Jurkat, Clone E6-1 (cell line): Measurements from ENCODE around the gene C14orf132. TPM values are rescaled to one million over a fixed set of nuclear protein-coding genes. Genes with fewer than 3 reads are reported as not detected.
A peak's percentile ranks its signal among the peaks of the same experiment; 100 is the strongest.
"Not testable (repeated sequence)": the region's sequence is repeated elsewhere in the genome, so short reads cannot be mapped to it uniquely, and the experiment has no call there.

Experiments
- DNase-seq: peaks from one replicate; pipeline ENCODE4 v3.0.0-alpha.2; 2011; ENCODE audit warnings: low read depth, low spot score
- H3K4me3 ChIP-seq: 2 replicates; pipeline ENCODE4 v1.5.1; 2011; ENCODE audit warnings: mild to moderate bottlenecking, low read length, control low read depth, moderate library complexity
- polyA plus RNA-seq: library from polyadenylated mRNA; unstranded; fragments of >200 nt; gene quantifications from one replicate; pipeline ENCODE4 v1.2.1, GENCODE V29; 2012; ENCODE audit warnings: missing spikeins; ENCODE audit not compliant: insufficient read length, insufficient read depth

The C14orf132 gene
- polyA plus RNA-seq = 8.5 TPM

DNA sequence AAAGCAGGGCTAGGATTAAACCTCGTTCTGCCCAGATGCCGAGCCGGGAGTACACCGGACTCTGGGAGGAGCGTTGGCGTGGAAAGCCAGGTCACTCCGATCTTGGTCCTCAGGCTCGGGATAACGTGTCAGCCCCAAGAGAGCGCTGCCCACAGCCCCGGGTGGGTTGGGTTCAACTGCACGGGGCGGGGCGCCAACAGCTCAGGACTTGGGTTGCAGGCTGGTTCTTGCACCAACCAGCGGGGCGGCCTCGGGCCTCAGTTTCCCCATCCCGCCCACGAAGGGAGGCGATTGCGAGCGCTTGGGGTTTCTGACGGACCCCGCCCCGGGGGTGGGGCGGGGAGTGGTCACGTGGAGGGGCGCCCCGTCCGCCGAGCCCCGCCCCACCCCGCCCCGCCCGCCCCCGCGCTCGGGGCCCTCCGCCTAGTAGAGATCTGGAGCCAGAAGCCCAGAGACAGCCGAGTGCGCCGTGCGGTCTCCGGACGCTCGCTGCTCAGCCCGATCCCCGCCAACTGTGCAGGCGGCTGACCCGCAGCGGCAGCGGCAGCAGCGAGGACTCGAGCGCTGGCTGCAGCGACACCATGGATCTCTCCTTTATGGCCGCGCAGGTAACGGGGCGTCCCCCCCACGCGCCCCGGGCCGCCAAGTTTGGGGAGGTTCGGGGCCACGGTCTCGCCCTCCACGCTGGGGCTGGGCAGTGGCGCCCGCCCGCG lies at the start of gene C14orf132:
Gene C14orf132, plus strand, starts transcription at position 443 of the 713 bp plus-strand sequence. Its CDS starts 139 bp downstream, at position 582.
- H3K4me3 ChIP-seq = peak within 1 kb of the TSS; percentile 53
- DNase-seq = no peak

DNA sequence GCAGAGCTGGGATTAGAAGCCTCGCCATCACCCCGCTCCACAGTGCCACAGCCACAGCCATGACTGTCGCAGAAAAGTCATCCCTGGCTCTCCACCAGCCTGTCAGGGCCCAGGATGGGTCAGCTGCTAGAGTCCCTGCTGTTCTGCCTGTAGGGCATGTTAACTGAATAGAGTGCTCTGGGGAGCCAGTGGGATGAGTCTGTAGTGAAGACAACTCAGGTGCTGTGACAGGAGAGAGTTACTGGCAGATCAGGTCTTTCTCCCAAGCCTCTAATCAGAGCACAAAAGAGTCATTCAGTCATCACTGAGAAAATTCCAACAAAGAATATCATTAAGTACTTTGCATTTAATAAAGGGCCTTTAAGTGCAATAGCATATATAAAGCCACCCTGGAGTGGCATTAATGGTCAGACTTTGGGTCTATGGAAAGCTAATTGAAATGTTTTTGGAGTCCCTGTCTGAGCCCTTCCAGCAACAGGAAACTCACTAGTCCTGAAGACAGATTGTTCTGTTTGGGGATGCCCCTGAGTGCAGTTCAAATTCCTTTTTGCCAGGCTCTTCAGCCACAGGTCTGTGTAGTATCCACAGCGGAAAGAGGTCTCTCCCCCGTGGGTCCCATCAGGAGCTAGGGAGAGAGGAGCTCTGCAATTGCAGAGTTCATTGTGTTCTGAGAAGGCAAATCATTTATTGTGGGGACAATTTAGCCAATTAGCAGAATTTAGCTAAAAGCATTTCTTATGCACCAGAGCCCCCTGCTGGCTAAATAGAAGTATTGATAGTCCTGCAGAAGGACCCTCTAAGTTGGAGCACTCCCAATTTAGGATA lies 45.2 kb upstream of the C14orf132 start:
- peak; percentile 53 for DNase-seq

DNA sequence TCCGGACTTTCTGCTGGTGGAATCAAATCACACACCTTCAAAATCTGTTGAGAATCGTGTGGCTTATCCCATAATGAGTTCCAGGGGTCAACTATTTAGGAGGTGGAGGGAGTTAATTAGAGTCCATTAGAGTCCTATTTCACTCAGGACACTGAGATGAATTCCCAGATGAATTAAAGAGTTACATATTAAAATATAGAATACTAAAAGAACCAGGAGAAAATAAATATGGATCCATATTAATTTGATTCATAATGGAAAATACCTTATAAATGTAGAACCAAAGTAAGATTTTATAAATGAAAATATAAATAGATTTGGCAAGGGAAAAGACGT lies 44.6 kb upstream of the C14orf132 start:
- no peak overlapping the region for H3K4me3 ChIP-seq

More for the DNA sequence above, 45.2 kb upstream of the C14orf132 start:
- no peak overlapping the region for H3K4me3 ChIP-seq

DNA sequence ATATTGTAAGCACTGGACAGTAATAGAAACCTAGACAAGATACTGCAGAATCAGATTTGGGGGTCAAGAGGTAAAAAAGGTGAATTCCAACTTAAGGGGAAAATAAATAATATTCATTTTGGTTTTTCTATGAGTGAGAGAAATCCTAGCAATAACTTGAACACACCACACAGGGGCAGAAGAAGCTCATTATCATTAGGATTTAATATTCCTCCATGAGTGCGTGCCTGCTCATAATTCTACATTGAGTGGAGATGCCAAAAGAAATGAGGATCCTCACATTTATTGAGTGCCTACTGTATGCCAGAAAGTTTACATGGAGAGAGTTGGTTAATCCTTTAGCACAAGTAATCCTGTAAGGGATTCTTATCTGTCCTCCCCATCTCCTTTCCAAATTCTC lies 40.5 kb upstream of the C14orf132 start:
- no peak overlapping the region for H3K4me3 ChIP-seq
- no peak for DNase-seq

More for the DNA sequence above, 44.6 kb upstream of the C14orf132 start:
- no peak for DNase-seq

DNA sequence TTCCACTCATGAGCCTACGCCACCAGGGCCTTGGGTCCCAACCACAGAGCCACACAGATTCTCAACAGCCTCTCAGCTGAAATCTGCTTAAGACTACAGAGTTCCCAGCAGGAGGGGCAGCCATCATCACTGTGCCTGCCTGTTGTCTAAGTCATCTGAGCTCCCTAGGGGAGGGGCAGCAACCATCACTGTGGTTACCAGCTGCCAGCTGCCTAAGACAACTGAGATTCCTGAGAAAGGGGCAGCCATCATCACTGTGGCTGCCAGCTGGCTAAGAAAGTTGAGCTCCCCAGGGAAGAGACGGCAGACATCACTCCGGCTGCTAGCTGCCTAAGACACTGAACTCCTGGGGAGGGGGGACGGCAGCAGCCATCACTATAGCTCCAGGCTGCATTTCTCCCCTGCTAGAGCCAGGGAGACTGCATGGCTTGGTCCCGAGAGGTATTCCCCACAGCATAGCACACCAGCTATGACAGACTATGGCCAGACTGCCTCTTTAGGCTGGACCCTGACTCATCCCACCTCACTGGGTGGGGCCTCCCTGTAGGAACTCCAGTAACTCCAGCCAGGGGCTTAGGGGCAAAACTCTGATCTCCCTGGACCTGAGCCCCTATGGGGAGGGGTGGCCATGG lies 37.2 kb upstream of the C14orf132 start:
- no peak for DNase-seq
- no peak overlapping the region for H3K4me3 ChIP-seq

DNA sequence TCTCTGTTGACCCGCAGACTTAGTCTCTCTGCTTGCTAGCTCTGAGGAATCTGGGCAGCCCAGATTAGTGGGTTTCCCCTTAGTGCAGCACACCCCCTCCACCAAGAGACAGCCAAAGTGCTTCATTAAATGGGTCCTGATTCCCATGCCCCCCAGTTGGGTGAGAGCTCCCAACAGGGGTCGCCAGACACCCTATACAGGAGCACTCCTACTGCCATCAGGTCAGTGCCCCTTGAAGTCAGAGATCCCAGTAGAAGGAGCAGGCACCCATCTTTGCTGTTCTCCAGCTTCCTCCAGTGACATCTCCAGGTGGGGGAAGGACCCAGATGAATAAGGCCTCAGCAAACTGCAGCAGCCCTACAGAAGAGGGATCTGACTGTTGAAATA lies 36.7 kb upstream of the C14orf132 start:
- H3K4me3 ChIP-seq = no peak overlapping the region

DNA sequence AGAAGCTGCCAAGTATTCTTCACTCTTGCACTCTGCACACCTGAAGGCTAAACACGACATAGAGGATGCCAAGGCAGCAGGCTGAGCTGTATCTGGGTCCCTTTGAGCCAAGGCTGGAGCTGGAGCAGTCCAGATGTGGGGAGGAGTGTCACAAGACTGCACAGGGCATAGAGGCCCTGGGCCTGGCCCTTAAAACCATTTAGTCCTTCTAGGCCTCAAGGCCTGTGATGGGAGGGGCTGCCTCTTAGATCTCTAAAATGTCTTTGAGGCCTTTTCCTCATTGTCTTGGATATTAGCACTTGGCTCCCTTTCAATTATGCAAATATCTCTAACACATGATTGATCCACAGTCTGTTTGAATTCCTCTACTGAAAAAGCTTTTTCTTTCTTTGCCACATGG lies 28.0 kb upstream of the C14orf132 start:
- H3K4me3 ChIP-seq = no peak overlapping the region
- DNase-seq = no peak

More for the DNA sequence above, 36.7 kb upstream of the C14orf132 start:
- no peak for DNase-seq

DNA sequence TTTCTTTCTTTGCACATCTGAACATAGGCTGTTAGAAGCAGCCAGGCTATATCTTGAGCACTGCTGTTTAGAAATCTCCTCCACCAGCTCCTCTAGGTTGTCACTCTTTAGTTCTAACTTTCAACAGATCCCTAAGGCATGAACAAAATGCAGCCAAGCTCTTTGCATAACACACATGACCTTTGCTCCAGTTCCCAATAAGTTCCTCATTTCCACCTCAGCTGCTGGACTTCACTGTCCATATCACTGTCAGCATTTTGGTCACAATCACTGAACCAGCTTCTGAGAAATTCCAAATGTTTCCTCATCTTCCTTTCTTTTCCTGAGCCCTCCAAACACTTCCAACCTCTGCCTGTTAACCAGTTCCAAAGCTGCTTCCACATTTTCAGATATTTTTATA lies 27.6 kb upstream of the C14orf132 start:
- no peak overlapping the region for H3K4me3 ChIP-seq
- DNase-seq = no peak

DNA sequence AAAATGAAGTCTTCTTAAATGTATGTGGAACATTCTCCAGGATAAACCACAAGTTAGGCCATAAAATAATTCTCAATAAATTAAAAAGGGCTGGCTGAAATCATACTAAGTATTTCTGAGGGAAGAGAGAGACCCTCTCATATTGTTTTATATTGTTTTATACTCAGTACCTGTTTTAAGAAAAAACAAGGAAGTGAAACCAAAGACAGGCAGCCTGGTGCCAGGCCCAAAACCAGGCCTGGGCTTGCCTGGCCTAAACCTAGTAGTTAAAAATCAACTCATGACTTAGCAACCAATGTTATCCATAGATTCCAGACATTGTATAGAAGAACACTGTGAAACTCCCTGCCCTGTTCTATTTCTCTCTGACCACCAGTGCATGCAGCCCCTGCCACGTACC lies 26.4 kb upstream of the C14orf132 start:
- H3K4me3 ChIP-seq, DNase-seq: not testable (repeated sequence)

DNA sequence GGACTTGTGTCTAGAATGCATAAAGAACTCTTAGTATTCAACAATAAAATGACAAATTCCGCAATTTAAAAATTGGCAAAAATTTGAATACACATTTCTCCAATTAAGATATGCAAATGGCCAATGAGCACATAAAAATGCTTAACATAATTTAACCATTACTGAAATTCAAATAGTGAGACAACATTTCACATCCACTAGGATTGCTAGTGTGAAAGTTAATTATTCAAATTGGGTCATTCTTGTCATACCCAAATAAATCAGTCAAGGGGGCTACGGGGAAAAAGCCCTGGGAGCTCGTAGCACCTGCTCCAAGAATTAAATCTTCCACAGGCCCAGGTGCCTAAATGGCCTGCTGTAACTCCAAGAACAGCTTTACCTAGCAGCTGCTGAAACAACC lies 25.0 kb upstream of the C14orf132 start:
- DNase-seq = no peak
- H3K4me3 ChIP-seq = no peak overlapping the region

DNA sequence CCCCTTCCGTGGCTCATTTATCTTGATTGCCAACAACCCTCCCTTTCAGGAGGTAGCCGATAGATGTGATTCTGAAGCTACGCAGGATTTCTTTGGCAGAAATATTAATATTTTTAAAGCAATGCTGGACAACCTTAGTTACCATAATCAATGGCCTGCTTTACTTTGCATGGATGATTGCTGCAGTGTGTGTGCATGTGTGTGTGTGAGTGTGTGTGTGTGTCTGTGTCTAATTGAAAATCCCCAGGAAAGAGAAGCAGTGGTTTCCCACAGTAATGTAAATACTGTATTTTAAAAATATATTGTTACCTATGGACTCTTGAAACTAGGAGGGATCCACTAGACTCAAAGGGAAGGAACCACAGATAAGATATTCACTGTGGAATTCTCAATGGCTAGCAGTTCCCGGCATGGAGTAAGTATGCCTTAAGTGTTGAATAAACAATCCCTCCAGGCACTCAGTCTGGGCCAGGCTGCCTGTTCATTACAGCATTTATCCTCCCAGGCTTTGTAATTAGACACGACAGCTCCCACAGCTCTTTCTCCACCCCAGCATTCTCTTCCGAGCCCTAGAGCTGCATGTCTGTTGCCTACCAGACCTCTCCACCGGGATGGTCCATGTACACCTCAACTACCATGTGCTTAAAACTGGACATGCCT lies 22.5 kb upstream of the C14orf132 start:
- H3K4me3 ChIP-seq = no peak overlapping the region
- no peak for DNase-seq

DNA sequence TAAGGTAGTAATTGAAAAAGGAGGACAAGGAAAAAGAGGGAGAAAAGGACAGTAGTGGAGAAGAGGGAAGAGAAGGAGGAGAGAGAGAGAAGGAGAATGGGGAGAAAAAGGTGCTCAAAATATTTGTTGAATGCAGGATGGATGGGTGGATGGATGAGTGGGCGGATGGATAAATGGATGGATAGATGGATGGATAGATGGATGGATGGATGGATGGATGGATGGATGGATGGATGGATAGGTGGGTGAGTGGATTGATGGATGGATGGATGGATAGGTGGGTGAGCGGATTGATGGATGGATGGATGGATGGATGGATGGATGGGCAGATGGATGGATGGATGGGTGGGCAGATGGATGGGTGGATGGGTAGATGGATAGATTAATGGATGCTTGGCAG lies 21.3 kb upstream of the C14orf132 start:
- DNase-seq = no peak
- H3K4me3 ChIP-seq = no peak overlapping the region

DNA sequence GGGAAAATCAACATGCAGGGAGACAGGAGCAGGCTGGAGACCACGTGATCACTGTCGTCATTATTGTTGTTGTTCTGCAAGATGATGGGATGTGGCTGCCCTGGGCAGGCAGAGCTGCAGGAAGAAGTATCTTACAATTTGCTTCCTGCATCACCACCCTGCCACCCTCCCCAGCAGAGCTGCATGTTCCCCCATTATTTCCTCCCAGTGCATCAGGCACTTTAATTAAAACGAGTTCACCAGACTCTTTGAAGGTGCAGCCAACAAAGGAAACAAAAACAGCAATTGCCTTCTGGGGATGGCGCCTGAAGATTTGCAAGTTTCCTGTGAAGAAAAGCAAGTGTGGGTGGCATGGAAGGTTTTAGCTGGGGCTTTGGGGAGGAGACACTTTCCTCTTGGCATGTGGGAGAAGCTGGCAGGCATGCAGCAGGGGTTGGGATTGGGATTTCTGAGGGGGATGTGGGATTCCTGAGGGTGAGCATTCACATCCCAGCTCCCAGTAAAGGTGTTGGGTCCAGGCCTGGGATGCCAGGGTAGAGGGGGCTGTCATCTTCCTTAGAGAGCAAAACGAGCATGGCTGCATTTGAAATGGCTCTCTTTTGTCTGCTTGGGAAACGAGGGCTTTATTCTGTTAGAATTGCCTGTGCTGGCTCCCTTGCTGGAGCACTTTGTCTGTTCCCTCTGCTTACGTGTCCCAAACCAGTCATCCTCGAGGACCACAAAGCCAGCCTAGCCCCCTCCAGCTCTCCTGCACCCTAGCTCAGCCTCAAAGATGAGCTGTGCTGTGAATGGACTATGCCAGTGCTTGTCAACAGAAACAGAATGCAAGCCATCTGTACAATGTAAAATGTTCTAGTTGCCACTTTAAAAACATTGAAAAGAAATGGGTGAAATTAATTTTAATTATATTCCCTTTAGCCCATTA lies 11.5 kb upstream of the C14orf132 start:
- peak; percentile 49 for DNase-seq
- H3K4me3 ChIP-seq = no peak overlapping the region

DNA sequence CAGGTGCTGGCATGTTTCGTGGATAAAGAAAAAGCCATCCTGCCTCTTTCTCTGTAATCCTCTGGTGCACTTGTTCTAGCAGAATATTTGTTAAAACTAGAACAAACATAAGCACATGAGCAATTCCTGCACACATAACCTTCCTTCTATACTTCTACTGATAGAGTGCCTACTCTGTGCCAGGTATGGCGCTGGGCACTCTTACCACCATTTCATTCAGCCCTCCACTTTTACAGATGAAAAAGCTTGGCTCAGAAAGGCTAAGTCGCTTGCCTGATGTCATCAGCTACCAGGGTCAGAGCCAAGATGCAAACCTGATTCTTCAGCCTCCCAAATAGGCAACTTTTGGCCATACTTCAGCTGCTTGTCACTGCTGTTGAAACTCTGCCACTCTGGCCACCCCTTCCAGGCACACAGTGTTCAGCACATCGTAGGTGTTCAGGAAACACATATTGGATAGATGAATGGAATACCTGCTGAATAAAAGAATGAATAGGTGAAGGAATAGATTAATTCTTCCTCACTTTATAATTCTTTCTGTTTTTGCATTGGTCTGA lies 10.0 kb upstream of the C14orf132 start:
- no peak for DNase-seq

DNA sequence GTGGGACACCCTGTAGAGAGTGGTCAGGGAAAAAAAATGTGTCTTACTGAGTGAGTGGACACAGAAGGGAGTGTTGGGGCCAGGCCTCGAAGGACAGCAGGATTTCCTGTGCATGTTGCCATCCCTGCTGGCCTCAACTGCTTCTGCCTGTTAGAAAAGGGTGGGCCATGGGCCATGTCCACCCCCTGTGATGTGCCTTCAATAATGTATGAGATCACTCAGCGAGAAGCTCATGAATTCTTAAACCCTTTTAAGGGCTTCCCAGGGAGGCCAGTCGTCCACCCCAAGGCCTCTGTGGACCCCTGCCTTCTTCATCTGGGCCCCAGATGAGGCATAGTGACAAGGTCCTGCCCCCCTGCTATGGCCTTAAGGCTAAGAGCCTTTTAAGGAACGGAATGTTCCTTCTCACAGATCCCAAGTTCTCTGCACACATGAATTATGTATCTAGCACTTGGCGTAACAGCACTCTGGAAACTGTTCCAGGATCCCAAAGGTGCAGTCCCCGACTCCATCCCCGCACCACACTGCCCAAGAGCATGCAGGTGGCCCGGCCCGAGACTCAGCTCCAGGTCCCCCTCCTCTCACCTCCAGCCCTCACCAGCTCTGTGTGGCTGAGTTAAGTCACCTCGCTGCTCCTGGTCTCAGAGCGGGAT lies 8.9 kb upstream of the C14orf132 start:
- H3K4me3 ChIP-seq = no peak overlapping the region
- no peak for DNase-seq

More for the DNA sequence above, 10.0 kb upstream of the C14orf132 start:
- H3K4me3 ChIP-seq = no peak overlapping the region

DNA sequence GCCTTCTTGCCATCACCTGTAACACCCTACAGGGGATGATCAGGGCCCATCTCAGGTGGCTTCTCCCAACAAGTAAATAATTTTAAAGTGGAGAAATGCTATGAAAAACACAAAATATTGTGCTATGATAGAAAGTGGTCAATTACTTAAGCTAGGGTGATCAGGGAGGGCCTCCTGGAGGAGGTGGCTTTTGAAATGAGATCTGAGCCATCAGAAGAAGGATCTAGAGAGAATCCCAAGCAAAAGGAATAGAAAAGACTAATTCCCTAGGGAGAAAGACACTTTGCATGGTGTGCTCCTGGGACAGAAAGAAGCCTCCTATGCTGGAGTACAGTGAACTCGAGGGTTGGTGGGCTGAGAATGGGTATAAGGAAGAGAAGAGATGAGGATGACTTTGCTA lies 7.5 kb upstream of the C14orf132 start:
- H3K4me3 ChIP-seq = no peak overlapping the region
- no peak for DNase-seq

DNA sequence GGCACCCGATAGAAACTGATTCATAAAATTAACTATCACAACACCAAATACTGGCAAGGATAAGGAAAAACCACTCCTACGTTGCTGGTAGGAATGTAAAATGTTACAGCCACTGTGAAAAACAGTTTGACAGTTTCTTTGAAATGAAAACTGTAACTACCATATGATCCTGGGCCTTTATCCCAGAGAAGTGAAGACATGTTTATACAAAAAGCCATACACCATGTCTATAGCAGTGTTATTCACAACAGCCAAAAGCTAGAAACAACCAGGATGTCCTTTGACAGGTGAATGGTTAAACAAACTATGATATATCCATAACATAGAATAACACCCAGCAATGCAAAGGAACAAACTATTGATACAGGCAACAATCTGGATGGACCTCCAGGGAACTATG lies 3.7 kb upstream of the C14orf132 start:
- no peak for DNase-seq
- no peak overlapping the region for H3K4me3 ChIP-seq
